Measurements from ENCODE around the gene ZNF878. TPM values are rescaled to one million over a fixed set of nuclear protein-coding genes. Genes with fewer than 3 reads are reported as not detected.

The ZNF878 gene
- total and polyA plus RNA-seq, 2 of the 13 experiments (the other 11 are each of a cell fraction or from before 2014, with no cell fraction given) = 0.46 to 5.2 TPM

- TF ChIP-seq ZNF569 (CRISPR knock-in tag; IDR thresholded peaks at IDR 0.05; ENCODE audit: borderline replicate concordance) (0 out of 2 replicates have a peak, but pooled peaks have one; percentile 51), HNF1B (CRISPR knock-in tag; IDR thresholded peaks at IDR 0.05) (peak; percentile 56; the same call in 1 of the 2 replicates), ZNF124 (CRISPR knock-in tag; IDR thresholded peaks at IDR 0.05) (peak; percentile 98), FOXJ3 (CRISPR knock-in tag; IDR thresholded peaks at IDR 0.05; ENCODE audit: borderline replicate concordance) (no peak), ZFY (CRISPR knock-in tag; IDR thresholded peaks at IDR 0.05) (peak; percentile 74), DR1 (CRISPR knock-in tag; IDR thresholded peaks at IDR 0.05) (peak; percentile 92), ZBTB21 (CRISPR knock-in tag; IDR thresholded peaks at IDR 0.05) (no peak), CCDC6 (CRISPR knock-in tag; IDR thresholded peaks at IDR 0.05) (0 out of 2 replicates have a peak, but pooled peaks have one; percentile 81), BHLHE40 (IDR thresholded peaks at IDR 0.05; ENCODE audit: low read length) (no peak), ZFYVE20 (CRISPR knock-in tag; IDR thresholded peaks at IDR 0.05; ENCODE audit: borderline replicate concordance, low read depth) (no peak), ZNF678 (CRISPR knock-in tag; IDR thresholded peaks at IDR 0.05) (peak; percentile 74; the same call in 1 of the 2 replicates), ZNF383 (CRISPR knock-in tag; IDR thresholded peaks at IDR 0.05; ENCODE audit: borderline replicate concordance) (no peak), TEAD3 (CRISPR knock-in tag; optimal IDR thresholded peaks at IDR 0.05; ENCODE audit: borderline replicate concordance) (peak; percentile 75), HDAC1 (CRISPR knock-in tag; IDR thresholded peaks at IDR 0.05) (peak; percentile 77), SRSF9 (IDR thresholded peaks at IDR 0.05; ENCODE audit: borderline replicate concordance, insufficient read depth, low read depth, low read length, poor library complexity, severe bottlenecking) (no peak), RBAK (CRISPR knock-in tag; IDR thresholded peaks at IDR 0.05) (no peak), ZBTB49 (CRISPR knock-in tag; IDR thresholded peaks at IDR 0.05; ENCODE audit: borderline replicate concordance) (no peak), ZNF34 (CRISPR knock-in tag; IDR thresholded peaks at IDR 0.05; ENCODE audit: borderline replicate concordance) (no peak), ZMAT3 (CRISPR knock-in tag; conservative IDR thresholded peaks at IDR 0.05) (peak; percentile 68; the same call in 1 of the 2 replicates), HNRNPK (IDR thresholded peaks at IDR 0.05; ENCODE audit: low read depth, low read length, poor library complexity, severe bottlenecking) (peak; percentile 39), ZNF235 (CRISPR knock-in tag; IDR thresholded peaks at IDR 0.05; ENCODE audit: borderline replicate concordance) (0 out of 2 replicates have a peak, but pooled peaks have one; percentile 86), CHD2 (IDR thresholded peaks at IDR 0.05; ENCODE audit: low read depth, low read length) (no peak), MYNN (CRISPR knock-in tag; IDR thresholded peaks at IDR 0.05; ENCODE audit: low read depth) (no peak; the same call in 1 of the 2 replicates), ZNF580 (CRISPR knock-in tag; IDR thresholded peaks at IDR 0.05; ENCODE audit: borderline replicate concordance, low read depth) (peak; percentile 85; the same call in 1 of the 2 replicates), ZNF644 (CRISPR knock-in tag; IDR thresholded peaks at IDR 0.05; ENCODE audit: low read depth) (no peak), ZBTB38 (CRISPR knock-in tag; IDR thresholded peaks at IDR 0.05) (peak; percentile 89), CBFB (CRISPR knock-in tag; IDR thresholded peaks at IDR 0.05) (peak; percentile 64; the same call in 1 of the 2 replicates)
These were observed at the start of gene ZNF878 (continued) for GRCh38 chr19:12052497-12053169.
